ENCODE measurements around the gene ANKRD2. TPM values are rescaled to one million over a fixed set of nuclear protein-coding genes. Genes with fewer than 3 reads are reported as not detected.
"Not testable (repeated sequence)": the region's sequence is repeated elsewhere in the genome, so short reads cannot be mapped to it uniquely, and the experiment has no call there.

The ANKRD2 gene
- polyA plus RNA-seq, 3 donors: 0.22 to 0.54 (median 0.40) TPM

DNA sequence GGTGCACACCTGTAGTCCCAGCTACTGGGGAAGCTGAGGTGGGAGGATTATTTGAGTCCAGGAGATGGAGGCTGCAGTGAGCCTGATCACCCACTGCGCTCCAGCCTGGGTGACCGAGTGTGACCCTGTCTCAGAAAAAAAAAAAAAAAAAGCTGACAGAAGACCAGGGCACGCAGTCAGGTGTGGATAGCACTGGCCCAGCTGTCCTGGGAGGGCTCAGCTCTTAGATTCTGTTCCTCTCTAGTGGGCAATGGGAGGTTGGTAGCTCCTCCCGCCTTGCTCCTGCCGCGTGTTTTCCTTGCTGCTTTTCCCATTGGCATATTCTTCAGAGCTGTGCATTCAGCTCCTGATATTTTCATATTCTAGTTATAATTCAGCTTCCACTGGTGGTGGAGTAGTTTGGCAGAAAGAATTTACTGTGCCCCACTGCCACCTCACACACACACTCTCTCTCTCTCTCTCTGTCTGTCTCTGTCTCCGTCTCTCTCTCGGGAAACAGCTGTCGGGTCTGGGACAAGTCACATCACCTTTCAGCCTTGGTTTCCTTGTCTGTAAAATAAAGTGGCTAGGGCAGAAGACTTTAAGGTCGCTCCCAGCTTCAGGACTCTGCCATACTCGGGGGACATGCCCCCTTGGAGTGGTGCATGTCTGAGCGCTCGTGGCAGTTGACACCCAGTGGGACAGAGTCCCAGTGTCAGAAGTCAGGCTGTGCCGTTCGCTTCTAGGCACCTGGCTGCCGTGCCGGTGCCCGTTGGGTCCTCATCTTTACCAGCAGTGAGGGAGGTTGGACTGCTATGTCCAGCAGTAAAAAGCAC is 25.9 kb upstream of the ANKRD2 start:
- DNase-seq (ENCODE audit: low read depth in 3 of 3, low spot score in 2 of 3): no peak

- DNase-seq (ENCODE audit: low read depth in 3 of 3, low spot score in 2 of 3): no peak
Observed at GRCh38 chr10:97547271-97547600, 25.3 kb upstream of the ANKRD2 start.

GRCh38 chr10:97547962-97548361 is 24.6 kb upstream of the ANKRD2 start:
- DNase-seq (ENCODE audit: low read depth in 3 of 3, low spot score in 2 of 3): no peak

GRCh38 chr10:97548828-97549455 is 23.6 kb upstream of the ANKRD2 start:
- DNase-seq (ENCODE audit: low read depth in 3 of 3, low spot score in 2 of 3): no peak

DNA sequence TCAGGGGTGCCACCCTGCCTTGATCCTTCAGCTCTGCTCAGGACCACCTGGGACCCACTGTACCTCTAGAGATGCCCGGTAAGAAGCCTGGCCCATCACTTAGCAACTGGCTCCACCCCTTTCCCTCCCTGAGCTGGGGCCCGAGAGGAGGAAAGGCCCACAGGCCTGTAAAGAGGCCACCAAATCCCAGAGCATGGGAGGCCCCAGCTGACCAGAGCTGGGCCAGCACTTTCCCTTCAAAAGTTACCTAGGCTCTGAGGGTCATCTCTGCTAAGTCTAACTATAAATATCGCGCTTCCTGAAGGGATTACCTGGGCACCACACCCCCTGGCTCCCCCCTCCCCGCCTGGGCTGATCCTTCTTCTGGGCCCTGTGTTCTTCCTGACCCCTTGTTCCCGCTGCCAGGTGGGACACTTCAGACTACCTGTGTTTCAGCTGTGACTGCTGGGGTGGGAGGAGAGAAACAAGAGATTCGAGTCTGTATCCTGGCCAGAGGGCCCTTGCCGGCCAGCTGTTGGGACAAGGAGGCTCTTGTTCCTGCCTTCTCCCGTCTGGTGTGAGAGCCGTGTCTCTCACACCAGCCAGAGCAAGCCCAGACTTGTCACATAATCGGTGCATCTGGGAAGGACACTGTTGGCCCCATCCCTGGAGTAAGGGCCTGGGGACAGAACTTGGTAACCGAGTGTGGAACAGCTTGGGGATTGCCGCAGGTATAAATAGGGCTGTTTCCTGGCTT is 22.8 kb upstream of the ANKRD2 start:
- no peak for DNase-seq (ENCODE audit: low read depth in 3 of 3, low spot score in 2 of 3)

GRCh38 chr10:97550336-97551149 is 22.0 kb upstream of the ANKRD2 start:
- DNase-seq (ENCODE audit: low read depth in 3 of 3, low spot score in 2 of 3): no peak

- no peak for DNase-seq (ENCODE audit: low read depth in 3 of 3, low spot score in 2 of 3)
Observed at GRCh38 chr10:97551271-97551670, 21.3 kb upstream of the ANKRD2 start.

- DNase-seq (ENCODE audit: low read depth in 3 of 3, low spot score in 2 of 3): no peak
Observed at GRCh38 chr10:97553575-97554031, 19.0 kb upstream of the ANKRD2 start.

- DNase-seq (ENCODE audit: low read depth in 3 of 3, low spot score in 2 of 3): not testable (repeated sequence)
Observed at GRCh38 chr10:97554336-97554735, 18.2 kb upstream of the ANKRD2 start.

- DNase-seq (ENCODE audit: low read depth in 3 of 3, low spot score in 2 of 3): not testable (repeated sequence)
Observed at GRCh38 chr10:97555541-97555940, 17.0 kb upstream of the ANKRD2 start.

DNA sequence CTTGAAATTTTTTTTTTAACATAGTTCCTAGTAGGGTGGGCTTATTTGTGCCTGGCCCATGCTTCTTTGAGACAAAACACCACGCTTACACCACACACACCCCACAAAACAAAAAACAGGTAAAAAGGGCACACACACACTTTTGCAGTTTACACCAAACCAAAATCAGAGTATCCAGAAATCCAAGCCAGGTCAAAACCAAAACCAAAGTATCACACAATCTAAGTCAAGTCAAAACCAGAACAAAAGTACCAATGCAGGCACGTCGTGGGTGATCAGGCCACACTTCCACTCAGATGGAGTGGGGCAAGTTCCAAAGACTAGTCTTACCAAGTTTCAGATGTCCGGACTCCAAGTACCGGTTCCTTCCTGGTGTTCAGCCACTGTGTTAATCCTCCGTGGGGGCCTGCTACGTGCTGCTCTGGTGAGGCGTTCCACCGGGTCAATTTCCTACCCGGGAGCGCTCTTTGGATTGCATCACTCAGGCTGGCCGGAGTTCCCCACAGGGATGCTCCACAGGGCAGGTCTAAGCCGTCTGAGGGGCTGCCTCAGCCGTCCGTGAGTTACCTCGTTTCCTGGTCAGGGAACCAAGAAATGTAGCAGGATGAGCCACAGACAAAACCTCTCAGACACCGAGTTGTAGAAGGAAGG is 11.7 kb upstream of the ANKRD2 start:
- not testable (repeated sequence) for DNase-seq (ENCODE audit: low read depth in 3 of 3, low spot score in 2 of 3)

GRCh38 chr10:97561386-97562077 is 11.0 kb upstream of the ANKRD2 start:
- not testable (repeated sequence) for DNase-seq (ENCODE audit: low read depth in 3 of 3, low spot score in 2 of 3)

GRCh38 chr10:97562329-97562728 is 10.2 kb upstream of the ANKRD2 start:
- DNase-seq (ENCODE audit: low read depth in 3 of 3, low spot score in 2 of 3): not testable (repeated sequence)

DNA sequence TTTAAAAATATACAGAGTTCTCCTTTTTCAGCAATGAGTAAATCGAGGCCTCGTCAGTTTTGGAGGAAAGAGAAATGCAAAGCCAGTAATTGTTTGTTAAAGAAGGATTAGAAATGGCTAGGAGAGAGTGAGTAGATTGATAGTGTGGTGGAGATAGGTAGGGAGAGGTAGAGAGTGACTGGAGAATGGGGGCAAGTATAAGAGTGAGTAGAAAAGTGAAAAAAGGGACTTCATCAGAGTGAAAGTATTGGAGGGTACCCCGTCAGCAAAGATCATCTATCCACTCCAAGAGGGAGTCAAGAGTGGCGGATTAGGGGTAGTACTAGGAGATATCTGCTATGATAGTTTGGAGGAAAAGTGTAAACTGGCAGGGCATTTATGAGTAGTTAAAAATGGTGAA is 9.2 kb upstream of the ANKRD2 start:
- DNase-seq (ENCODE audit: low read depth in 3 of 3, low spot score in 2 of 3): no peak

GRCh38 chr10:97564776-97565175 is 7.8 kb upstream of the ANKRD2 start:
- DNase-seq (ENCODE audit: low read depth in 3 of 3, low spot score in 2 of 3): no peak

- DNase-seq (ENCODE audit: low read depth in 3 of 3, low spot score in 2 of 3): no peak
Observed at GRCh38 chr10:97566336-97566996, 6.1 kb upstream of the ANKRD2 start.

DNA sequence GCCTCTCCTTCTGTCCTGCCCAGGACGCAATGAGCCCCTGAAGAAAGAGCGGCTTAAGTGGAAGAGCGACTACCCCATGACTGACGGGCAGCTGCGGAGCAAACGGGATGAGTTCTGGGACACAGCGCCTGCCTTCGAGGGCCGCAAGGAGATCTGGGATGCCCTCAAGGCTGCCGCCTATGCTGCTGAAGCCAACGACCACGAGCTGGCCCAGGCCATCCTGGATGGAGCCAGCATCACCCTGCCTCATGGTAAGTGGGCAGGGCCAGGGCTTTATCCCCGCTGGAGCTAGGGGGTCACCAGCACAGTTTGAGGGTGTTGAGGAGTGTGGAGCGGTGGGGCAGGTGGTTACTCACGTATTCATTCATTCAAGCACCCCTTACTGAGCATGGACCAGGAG is 4.7 kb upstream of the ANKRD2 start:
- no peak for DNase-seq (ENCODE audit: low read depth in 3 of 3, low spot score in 2 of 3)

GRCh38 chr10:97570146-97570788 is 2.3 kb upstream of the ANKRD2 start:
- no peak for DNase-seq (ENCODE audit: low read depth in 3 of 3, low spot score in 2 of 3)

Measured in right renal cortex interstitium (tissue), 3 donors.